ENCODE measurements around the gene EML4. TPM values are rescaled to one million over a fixed set of nuclear protein-coding genes. Genes with fewer than 3 reads are reported as not detected.
A peak's percentile ranks its signal among the peaks of the same experiment; 100 is the strongest.
"Not testable (repeated sequence)": the region's sequence is repeated elsewhere in the genome, so short reads cannot be mapped to it uniquely, and the experiment has no call there.

Gene EML4
- polyA plus RNA-seq, 4 donors, result 87.4 to 123 (median 116) TPM

- no peak for DNase-seq (ENCODE audit: low read depth in 4 of 4, low spot score in 3 of 4)
Observed at GRCh38 chr2:42368817-42369531, 199.8 kb downstream of the EML4 start.

DNA sequence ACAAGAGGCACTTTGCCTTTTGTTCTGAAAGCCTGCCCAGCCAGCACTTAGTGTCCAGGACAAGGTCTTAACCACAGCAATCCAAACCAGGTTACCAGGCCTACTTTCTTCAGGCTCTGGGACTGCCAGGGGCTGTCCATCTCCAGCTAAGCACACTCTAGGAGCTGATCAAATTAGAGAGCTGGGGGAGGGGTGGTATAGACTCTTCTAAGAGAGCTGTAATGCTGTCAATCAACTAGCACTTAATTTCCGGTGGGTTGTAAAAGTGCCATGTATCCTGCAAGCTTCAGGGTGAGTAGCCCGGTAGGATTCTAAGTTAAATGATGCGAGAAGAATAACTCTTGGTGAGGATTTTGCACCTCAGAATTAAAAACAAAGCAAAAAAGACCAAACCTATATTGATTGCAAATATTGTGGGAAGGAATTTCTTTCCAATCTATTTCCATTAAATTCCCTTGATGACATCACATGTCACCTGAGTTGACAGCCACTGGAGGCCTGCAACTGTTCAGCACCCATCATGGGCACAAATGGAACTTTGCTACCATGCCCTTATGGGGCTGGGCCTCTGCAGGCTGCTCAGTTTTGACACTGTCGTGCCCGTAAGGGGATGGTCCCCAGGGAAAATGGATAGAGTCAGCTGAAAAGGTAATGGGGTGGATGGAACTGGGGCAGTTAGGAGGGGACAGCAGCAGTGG, 200.5 kb downstream of the EML4 start:
- DNase-seq (ENCODE audit: low read depth in 4 of 4, low spot score in 3 of 4), result peak; percentile 74 to 96 (median 82)

GRCh38 chr2:42371611-42372473, 202.7 kb downstream of the EML4 start:
- DNase-seq (ENCODE audit: low read depth in 4 of 4, low spot score in 3 of 4), result no peak

DNA sequence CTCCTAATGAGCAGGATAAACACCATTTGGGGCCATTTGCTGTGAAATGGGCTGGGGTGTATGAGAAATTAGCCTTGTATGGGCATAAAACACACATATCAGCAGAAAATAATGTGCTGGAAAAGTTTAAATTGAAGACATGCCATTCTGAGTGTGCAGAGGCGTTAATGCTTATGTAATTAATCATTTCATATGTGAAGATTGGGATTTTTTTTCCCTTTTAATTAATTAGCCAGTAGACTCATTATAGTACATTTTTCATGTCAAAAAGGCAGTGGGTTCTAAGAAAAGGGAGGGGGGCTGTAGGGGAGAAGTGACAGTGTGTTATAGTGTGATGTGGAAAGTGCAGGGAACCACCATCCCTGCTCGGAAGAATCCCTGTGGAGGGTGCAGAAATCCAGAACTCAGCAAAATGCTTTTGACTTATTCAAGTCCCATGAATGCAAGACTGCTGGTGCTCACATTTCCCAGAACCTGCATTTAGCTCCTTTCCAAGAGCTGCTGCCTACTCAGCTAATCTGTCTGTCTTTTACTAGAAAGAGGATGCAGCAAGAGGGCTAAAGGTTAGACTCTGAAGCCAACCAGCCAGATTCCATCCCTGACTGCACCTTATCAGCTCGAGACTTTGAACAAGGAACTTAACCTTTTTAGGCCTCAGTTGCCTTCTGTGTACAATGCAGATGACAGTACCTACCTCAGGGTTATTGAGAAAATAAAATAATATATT, 203.5 kb downstream of the EML4 start:
- DNase-seq (ENCODE audit: low read depth in 4 of 4, low spot score in 3 of 4), result no peak

DNA sequence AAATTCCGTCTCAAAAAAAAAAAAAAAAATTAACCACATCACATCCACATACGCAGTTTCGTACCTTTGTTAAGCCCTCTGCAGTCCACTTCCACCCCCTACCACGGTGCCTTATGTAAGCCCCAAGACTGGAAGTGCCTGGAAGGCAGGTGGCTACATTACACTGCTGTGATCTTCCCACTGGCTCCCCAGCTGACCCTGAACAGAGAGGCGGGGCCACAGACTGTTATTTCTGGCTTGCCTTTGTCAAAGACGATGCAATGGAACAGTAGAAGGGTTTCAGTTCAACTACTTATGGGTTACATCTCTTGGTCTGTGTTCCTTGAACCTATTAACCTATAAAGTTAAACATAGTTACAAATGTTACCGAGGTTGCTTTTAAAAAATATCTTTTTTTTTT, 207.6 kb downstream of the EML4 start:
- DNase-seq (ENCODE audit: low read depth in 4 of 4, low spot score in 3 of 4), result no peak

DNA sequence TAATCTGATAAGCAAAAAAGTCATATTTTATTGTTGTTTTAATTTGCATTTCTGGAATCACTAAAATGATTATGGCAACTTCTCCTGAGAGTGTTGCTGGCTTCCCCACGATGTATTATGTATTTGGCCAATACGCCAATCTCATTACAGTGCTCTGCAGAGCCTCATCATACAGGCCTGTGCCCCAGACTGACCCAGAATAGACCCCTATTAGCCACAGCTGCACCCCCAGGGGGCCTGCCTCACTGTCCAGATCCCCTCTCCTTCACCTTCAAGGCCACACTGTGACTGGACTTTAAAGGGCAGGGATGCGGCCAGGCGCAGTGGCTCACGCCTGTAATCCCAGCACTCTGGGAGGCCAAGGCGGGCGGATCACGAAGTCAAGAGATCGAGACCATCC, 209.3 kb downstream of the EML4 start:
- DNase-seq (ENCODE audit: low read depth in 4 of 4, low spot score in 3 of 4), result no peak

GRCh38 chr2:42380026-42380425, 210.9 kb downstream of the EML4 start:
- DNase-seq (ENCODE audit: low read depth in 4 of 4, low spot score in 3 of 4), result not testable (repeated sequence)

- DNase-seq (ENCODE audit: low read depth in 4 of 4, low spot score in 3 of 4), result no peak
Observed at GRCh38 chr2:42382144-42382543, 213.0 kb downstream of the EML4 start.

Other genes with a start within 250 kb of the EML4 start
- 100 to 1,000 TPM; 290 to 589 (median 362) TPM for gene PKDCC, start 121.3 kb upstream of the EML4 start, polyA plus RNA-seq (ENCODE audit: insufficient read length in 4 of 4)
- gene COX7A2L, start 191.9 kb downstream of the EML4 start, polyA plus RNA-seq (ENCODE audit: insufficient read length in 4 of 4), result 100 to 1,000 TPM; 157 to 198 (median 175) TPM